C4-2B (cell line): Measurements from ENCODE around the gene PNMA6F.

ENCODE experiments used
- CTCF ChIP-seq: fragments of 450-650 bp; conservative IDR thresholded peaks from 2 replicates; pipeline ENCODE4 v1.5.1; 2017; ENCODE audit warnings: mild to moderate bottlenecking
- ZFX ChIP-seq: fragments of 450-650 bp; IDR thresholded peaks from 2 replicates; pipeline ENCODE4 v1.6.1; 2017

- no peak for TF ChIP-seq CTCF
- no peak for TF ChIP-seq ZFX
Measured at GRCh38 chrX:153349952-153350351, 28.4 kb upstream of the PNMA6F start.
